Right lobe of liver (tissue), 6 donors: ENCODE results near the gene ULBP3. TPM values are rescaled to one million over a fixed set of nuclear protein-coding genes. Genes with fewer than 3 reads are reported as not detected.
A peak's percentile ranks its signal among the peaks of the same experiment; 100 is the strongest.
"Not testable (repeated sequence)": the region's sequence is repeated elsewhere in the genome, so short reads cannot be mapped to it uniquely, and the experiment has no call there.

Source experiments
- ATAC-seq, 4 donors: fragments of 200-7000 bp; cut with Tn5 transposase; one replicate each; pipeline ENCODE4 v1.9.1; 2020; ENCODE audit warnings: mild to moderate bottlenecking in 4 of 4, moderate library complexity in 4 of 4
- DNase-seq, 3 donors: peaks; one replicate each; pipeline ENCODE4 v3.0.0-alpha.2; 2020
- H3K27ac ChIP-seq, 3 donors: fragments of 200-600 bp; one replicate each; pipeline ENCODE4 v1.8.0; 2022
- H3K27me3 ChIP-seq, 2 donors: fragments of 200-600 bp; one replicate each; pipeline ENCODE4 v1.8.0; 2022
- H3K36me3 ChIP-seq, 4 donors: fragments of 200-600 bp; sonication (generic) in 1 of 4; one replicate each; pipeline versions ENCODE4 v1.5.1 to v1.8.0; 2017 to 2022; ENCODE audit warnings: control low read depth in 1 of 4
- H3K4me1 ChIP-seq, 4 donors: fragments of 200-600 bp; sonication (generic) in 1 of 4; one replicate each; pipeline versions ENCODE4 v1.5.1 to v1.8.0; 2017 to 2022; ENCODE audit warnings: control low read depth in 1 of 4
- H3K4me3 ChIP-seq, 3 donors: fragments of 200-600 bp; one replicate each; pipeline ENCODE4 v1.8.0; 2022
- H3K9me3 ChIP-seq, 4 donors: fragments of 200-600 bp; sonication (generic) in 1 of 4; one replicate each; pipeline versions ENCODE4 v1.5.1 to v1.8.0; 2017 to 2022; ENCODE audit warnings: control low read depth in 1 of 4
- CTCF ChIP-seq, 4 donors: fragments of 200-600 bp in 3 of 4; fragments of 450-650 bp in 1 of 4; IDR thresholded peaks; one replicate each; pipeline versions ENCODE4 v1.5.1 to v1.8.0; 2016 to 2022; ENCODE audit warnings: antibody characterized with exemption in 4 of 4, mild to moderate bottlenecking in 2 of 4
- POLR2A ChIP-seq: fragments of 450-650 bp; IDR thresholded peaks from one replicate; pipeline ENCODE4 v1.6.1; 2017; ENCODE audit warnings: antibody characterized with exemption, mild to moderate bottlenecking
- WGBS: methylation state at CpG from one replicate; pipeline ENCODE4 v1.1.6; 2018; ENCODE audit warnings: low coverage, low lambda C conversion rate; ENCODE audit not compliant: insufficient coverage; ENCODE audit errors: missing lambda C conversion rate; 5-methylcytosine and 5-hydroxymethylcytosine counted together
- intact Hi-C, 2 donors: fragments of 100-400 bp; cut with DNase I; formaldehyde crosslinking; loops; one replicate each; pipeline versions ENCODE4 v1.11.2 to v1.14.1; 2022
- total RNA-seq, 6 experiments: library from RNA; depleted of rRNA in 2 of 6; stranded (reverse); fragments of >200 nt in 2 of 6; fragmentation: NEBNext Ultra II Directional in 3 of 6; extraction: Animal tissue kit (Norgen Biotek cat#: 25700) in 3 of 6; gene quantifications; one replicate each; pipeline versions ENCODE4 v1.1.0 to v1.2.4, GENCODE V29; 2016 to 2023
- donor health status: DM: no; HTN: yes; CAD: no.
- donor health status: DM: no; HTN: no; CAD: no.
- donor health status: DM: no; HTN: no; CAD: no.
- donor health status: DM: no; HTN: yes; CAD: no.
- donor health status: DM: no; HTN: yes; CAD: no.

ULBP3 gene
- total RNA-seq, 6 experiments from 2014 or later, result 0.34 to 1.7 (median 0.89) TPM

- Histone ChIP-seq H3K4me3 (no peak overlapping the region), H3K4me1 (no peaks in the 10 kb centered on the region), H3K27me3 (no peaks in the 10 kb centered on the region), H3K36me3 (no peaks in the 10 kb centered on the region), H3K27ac (no peak overlapping the region), H3K9me3 (no peaks in the 10 kb centered on the region)
- 65% methylated on average over 2 of the region's 6 CpGs for WGBS
- intact Hi-C loops, result no loop called here
- ATAC-seq, result no peak
- TF ChIP-seq POLR2A (no peak), CTCF (IDR thresholded peaks at IDR 0.05) (no peak)
- DNase-seq, result no peak
Measured at GRCh38 chr6:150063640-150064039, 5.3 kb downstream of the ULBP3 start.

GRCh38 chr6:150059973-150060372, 8.9 kb downstream of the ULBP3 start:
- DNase-seq, H3K4me1 ChIP-seq, H3K9me3 ChIP-seq, H3K36me3 ChIP-seq, intact Hi-C loops, H3K27me3 ChIP-seq, H3K27ac ChIP-seq, H3K4me3 ChIP-seq: not testable (repeated sequence)
- ATAC-seq, result peak in 2 of 4 donors; percentile 20 to 57
- WGBS, result 44% methylated on average over 5 of the region's 7 CpGs

- DNase-seq (no peak), ATAC-seq (no peak)
- Histone ChIP-seq H3K9me3 (no peaks in the 10 kb centered on the region), H3K36me3 (no peaks in the 10 kb centered on the region), H3K4me1 (no peaks in the 10 kb centered on the region), H3K4me3 (no peak overlapping the region), H3K27me3 (no peaks in the 10 kb centered on the region), H3K27ac (no peak overlapping the region)
- no peak for TF ChIP-seq CTCF (IDR thresholded peaks at IDR 0.05)
- TF ChIP-seq POLR2A, result no peak
- 93% methylated on average over 6 of the region's 6 CpGs for WGBS
- intact Hi-C loops, result no loop called here
Measured at GRCh38 chr6:150058986-150059385, 9.9 kb downstream of the ULBP3 start.

- no peaks in the 10 kb centered on the region for H3K27me3 ChIP-seq
- DNase-seq, result no peak
- TF ChIP-seq POLR2A (no peak), CTCF (IDR thresholded peaks at IDR 0.05) (no peak)
- H3K9me3 ChIP-seq, result no peaks in the 10 kb centered on the region
- no peaks in the 10 kb centered on the region for H3K36me3 ChIP-seq
- intact Hi-C loops, result no loop called here
- no peak overlapping the region for H3K4me3 ChIP-seq
- 56% methylated on average over 2 of the region's 14 CpGs for WGBS
- ATAC-seq, result no peak
- H3K4me1 ChIP-seq, result no peaks in the 10 kb centered on the region
- H3K27ac ChIP-seq, result no peak overlapping the region
Measured at GRCh38 chr6:150058231-150058792, 10.6 kb downstream of the ULBP3 start.

- TF ChIP-seq CTCF (IDR thresholded peaks at IDR 0.05) (no peak), POLR2A (no peak)
- DNase-seq (peak in 1 of 3 donors; percentile 34), ATAC-seq (no peak)
- no peaks in the 10 kb centered on the region for H3K36me3 ChIP-seq
- H3K9me3 ChIP-seq, result no peaks in the 10 kb centered on the region
- no peak overlapping the region for H3K4me3 ChIP-seq
- H3K4me1 ChIP-seq, result no peaks in the 10 kb centered on the region
- H3K27me3 ChIP-seq, result no peaks in the 10 kb centered on the region
- intact Hi-C loops, result no loop called here
- WGBS, result 62% methylated on average over 8 of the region's 29 CpGs
- no peak overlapping the region for H3K27ac ChIP-seq
Measured at GRCh38 chr6:150057501-150057951, 11.4 kb downstream of the ULBP3 start.
